ENCODE measurements around the gene ZC3H14.

Gene ZC3H14

DNA sequence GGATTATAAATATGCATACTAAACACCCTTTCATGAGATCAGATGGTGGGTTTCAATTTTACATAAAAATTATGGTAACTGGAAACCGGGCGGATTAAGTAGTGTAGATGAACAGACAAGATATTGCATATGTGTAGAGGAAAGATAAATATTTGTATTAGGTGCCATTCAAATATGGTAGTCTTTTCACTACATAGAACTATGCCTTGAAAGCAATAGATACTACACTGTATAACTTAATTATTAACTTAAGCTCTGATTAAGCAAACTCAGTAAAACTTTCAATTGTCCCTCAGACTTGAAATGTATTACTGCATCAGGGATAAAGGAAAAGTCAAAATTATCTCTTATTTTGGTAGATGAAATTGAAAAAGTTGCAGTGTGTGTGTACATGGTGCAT is 10.0 kb upstream of the ZC3H14 start:
- DNase-seq (ENCODE audit: low read depth), result no peak

DNA sequence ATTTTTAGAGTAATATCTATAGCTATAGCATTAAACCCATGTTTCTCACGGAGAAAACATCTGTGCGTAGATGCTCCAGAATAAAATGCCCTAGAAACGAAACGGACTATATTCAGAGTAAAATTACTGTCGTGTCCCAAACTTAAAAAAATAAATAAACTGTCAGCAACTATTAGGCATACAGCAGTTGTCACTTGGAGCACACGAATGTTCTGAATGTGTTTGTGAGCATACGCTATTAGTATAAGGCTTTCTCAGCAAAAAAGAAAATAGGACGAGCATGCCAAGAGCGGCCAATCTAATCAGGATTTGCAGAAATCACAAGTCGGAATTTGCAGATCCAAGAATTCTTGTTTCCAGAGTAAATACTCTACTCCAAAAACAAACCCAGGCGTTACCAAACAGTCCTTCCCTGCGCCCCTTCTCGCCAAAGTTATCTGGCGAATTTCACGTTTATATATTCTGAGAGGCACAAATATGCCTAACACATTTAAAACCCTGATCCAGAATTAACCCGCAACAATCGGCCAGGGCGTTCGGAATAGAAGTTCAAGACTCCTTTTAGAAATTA is 8.9 kb upstream of the ZC3H14 start:
- no peak for DNase-seq (ENCODE audit: low read depth)

DNA sequence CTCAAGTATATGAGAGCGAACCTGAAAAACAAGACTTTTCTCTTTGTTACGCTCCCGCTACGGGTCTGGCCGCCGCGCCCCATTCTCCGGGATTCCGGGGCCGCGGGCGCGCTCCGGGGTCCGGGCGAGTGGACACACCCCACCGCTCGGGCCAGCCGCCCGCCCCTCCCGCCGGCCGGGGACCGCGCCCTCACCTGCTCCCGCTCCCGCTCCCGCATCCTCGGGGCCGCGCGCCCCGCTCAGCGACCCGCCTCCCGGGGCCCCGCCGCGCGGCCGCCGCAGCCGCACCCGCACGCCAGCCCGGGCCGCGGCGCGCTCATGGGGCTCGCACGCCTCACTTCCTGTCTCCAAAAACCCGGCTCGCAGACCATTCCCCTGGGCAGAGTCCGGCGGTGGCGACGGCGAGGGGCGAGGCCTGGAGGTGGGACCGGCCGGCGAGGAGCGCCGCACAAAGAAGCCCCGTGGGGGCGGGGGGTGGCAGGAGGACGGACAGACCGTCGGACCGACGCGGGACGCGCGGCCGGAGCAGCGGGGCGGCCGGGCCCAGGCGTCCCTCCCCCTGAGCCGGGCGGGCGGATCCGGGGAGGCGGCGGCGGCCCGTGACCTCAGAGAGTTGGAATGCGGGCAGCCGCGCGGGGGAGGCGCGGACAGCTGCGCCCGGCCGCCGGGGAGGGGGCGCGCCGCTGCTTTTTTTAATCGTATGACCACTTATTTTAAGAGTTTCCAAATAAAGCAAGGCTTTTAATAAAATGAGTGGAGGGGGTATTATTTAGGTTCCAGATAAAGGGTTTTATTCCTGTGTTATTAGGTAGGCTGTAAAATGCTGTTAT is 8.2 kb upstream of the ZC3H14 start, which contains the start of gene PTPN21:
PTPN21 (minus strand) TSS at position 551 of the 830 bp plus-strand sequence. CDS start 4,590 bp downstream, outside the sequence.
- DNase-seq (ENCODE audit: low read depth), result no peak

DNA sequence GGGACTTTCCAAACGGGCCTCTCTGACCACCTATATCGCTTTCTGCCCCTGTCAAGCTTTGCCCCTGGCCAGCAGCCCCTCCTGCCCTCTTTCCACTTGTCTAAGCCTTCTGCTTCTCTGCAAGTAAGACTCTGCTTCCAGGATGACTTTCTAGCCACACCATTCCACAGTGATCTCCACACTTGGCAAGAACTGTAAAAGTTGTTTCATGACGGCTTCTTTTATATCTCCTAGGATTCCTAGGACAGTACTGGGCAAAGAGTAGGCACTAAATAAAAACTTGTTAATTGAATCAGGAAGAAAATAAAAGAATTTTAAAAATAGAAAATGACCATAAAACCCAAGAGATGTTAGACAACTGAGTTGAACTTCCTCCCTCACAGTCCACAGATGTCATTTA is 6.3 kb upstream of the ZC3H14 start:
- DNase-seq (ENCODE audit: low read depth), result no peak

DNA sequence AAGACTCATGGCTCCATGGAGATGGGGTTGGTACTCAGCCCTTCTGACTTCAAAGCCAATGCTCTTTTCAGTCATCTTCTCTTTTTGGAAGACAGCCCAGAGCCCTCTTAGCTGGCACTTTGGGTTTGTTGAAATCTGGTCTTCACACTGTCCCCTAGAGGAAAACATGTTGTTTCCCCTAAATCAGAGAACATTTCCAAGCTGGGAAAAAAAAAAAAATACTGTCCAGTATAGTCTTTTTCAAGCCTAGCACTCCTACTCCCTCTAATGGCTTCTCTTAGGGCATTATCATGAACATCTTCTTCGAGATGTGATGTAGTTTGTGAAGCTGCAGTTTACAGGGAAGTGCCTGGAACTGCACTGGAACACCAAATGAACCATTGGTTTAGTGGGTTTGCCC is 3.0 kb upstream of the ZC3H14 start:
- no peak for DNase-seq (ENCODE audit: low read depth)

DNA sequence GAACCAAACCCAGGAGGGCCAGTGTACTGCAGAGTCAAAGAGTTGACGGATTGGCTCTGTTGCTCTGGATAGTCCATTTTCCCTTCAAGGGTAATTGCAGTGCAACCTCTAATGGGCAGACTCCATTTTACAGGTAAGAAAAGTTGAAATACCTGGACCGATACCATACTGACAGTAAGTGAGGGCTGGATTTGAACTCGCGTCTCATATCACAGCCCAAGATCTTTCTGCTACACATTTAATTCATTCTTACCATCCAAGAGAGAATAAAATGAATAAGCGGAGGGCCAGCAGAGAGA is 356 bp upstream of the ZC3H14 start:
- no peak for DNase-seq (ENCODE audit: low read depth)

DNA sequence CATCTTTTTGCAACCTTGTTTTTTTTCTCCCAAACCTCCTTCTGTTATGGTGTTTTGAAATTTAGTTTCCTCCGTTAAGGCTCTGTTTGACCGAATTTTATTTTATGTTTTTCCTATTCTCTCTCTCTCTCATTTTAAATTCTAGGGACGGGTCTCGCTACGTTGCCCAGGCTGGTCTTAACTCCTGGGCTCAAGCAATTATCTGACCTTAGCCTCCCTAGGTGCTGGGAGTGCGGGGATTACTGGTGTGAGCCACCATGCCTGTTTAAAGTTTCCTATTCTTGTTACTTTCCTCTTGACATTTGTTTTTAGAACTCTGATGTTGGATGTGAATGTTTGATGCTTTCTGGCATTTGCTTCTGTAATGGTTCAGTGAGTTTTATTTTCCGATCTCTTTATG is 1.0 kb downstream of the ZC3H14 start:
- no peak for DNase-seq (ENCODE audit: low read depth)

DNA sequence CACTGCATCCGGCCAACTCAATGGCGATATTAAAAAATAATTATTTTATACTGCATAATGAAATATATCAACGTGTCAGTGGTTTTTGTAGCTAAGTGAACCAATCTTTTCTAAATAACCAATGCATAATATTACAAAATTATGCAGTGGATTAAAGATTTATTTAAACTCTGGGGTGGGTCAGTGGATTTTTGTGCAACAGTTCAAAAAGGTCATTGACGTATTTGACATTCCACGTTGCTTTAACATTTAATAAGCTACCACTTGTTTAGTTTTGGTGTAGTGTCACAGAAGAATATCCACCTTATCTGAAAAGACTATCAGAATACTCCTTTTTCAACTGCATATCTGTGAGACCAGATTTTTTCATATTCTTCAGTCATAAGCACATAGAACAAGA is 2.6 kb downstream of the ZC3H14 start:
- DNase-seq (ENCODE audit: low read depth), result no peak

DNA sequence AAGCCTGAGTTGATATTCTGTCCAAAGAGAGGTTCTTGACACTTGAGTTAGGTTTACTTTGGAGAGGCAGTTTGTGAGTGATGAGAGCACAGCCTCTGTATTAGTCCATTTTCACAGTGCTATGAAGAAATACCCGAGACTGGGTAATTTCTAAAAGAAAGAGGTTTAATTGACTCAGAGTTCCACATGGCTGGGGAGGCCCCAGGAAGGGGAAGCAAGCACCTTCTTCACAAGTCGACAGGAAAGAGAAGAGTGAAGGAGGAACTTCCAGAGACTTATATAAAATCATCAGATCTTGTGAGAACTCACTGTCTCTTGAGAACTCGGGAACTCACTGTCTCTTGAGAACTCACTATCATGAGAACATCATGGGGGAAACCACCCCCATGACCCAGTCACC is 5.4 kb downstream of the ZC3H14 start:
- DNase-seq (ENCODE audit: low read depth), result no peak

DNA sequence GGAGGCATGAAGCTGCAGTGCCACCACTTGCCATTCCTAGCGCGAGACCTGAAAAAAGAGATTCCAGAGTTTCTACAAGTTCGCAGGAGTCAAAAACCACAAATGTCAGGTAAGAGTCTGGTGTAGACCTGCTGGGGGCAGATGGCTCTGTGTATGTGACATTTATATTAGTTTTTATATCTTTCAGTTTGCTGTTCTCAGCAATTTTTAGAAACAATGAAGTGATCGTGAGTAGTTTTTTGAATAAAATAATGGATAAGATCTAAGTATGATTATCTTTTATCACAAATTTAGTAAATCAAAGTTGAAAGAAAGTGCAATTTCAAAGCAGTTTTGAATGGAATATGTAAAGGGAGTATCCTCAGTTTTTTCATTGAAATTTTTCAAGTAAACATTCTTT is 9.3 kb downstream of the ZC3H14 start:
- DNase-seq (ENCODE audit: low read depth), result no peak

DNA sequence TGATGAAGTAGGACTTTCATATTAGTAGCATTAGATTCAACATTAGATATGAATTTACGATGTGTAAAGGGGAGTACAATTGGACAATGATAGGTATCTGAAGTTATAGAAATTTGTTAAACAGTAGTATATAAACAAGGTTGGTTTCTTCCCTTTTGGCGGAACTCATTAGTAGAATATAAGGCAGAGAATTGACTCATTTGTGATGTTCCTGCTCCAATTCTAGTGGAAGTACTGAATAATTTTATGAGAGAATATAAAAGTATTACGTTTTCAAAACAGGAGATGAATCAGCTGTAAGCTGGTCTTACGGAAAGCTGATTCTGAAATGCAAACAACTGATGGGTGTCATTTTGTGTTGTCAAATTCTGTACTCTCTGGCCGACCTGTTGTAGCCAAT is 13.4 kb downstream of the ZC3H14 start:
- DNase-seq (ENCODE audit: low read depth), result no peak

DNA sequence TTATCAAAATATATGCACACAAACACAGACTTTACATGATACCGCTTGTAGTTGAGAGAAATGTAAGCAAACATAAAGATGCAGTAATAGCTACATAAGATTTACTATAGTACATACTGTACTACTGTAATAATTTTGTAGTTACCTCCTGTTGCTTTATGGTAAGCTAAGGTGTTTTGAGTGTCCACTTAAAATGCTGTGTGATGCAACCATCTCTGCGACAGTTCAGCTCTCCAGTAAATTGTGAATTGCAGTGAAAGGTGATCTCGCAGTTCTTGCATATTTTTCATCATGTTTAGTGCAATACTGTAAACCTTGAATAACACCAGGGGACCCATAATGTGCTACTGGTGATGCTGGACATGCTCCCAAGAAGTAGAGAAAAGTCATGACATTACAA is 21.6 kb downstream of the ZC3H14 start:
- no peak for DNase-seq (ENCODE audit: low read depth)

DNA sequence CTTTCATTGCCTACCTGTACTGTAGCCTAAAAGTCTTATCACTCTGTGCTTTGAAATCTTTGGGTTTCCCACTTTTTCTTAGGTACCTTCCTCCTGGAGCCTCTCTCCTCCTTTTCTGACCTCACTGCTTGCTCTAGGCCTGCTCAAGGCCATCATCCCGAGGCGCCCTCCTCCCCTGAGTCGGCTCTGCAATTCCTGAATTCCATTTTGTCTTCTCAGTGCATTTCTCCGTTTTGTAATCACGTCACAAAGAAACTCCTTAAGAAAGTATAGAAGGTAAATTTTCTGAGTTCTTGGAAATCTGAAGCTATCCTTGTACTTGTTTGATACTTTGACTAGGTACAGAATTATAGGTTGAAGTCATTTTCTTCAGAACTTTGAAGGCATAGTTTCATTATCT is 25.2 kb downstream of the ZC3H14 start:
- DNase-seq (ENCODE audit: low read depth), result no peak

DNA sequence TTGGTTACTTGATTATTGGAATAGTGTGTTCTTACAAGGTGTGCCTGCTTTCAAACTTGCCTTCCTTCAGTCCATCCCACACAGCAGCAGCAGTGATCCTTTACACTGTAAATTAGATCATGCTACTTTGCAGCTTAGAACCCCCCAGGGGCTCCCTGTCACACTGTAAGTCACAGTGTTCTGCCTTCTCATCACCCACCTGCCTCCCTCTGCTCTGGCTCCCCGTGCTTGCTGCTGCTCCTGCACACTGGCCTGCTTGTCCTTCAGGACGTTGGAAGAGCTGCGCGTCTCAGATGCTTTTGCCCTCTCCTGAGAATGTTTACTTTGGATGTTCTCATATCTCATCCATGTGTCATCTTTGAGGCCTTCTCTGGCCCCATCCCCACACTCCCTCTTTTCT is 27.3 kb downstream of the ZC3H14 start:
- no peak for DNase-seq (ENCODE audit: low read depth)

DNA sequence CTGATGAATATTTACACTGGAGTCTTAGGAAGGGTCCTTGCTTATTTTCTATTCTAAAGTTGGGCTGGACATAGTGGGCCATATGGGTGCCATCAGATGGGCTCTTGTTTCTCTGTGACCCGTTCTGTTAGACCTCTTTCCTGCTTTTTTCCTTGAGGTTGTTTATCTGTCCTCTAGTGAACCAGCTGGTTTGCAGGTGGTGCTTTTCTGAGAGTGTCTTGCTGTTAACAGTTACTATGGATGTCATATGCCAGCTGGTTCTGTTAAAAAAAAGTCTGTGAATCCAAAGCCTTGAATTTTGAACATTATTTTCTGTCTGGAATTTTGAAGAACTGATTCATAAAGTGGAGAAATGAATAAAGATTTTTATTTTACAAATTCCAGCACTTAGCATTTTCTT is 29.2 kb downstream of the ZC3H14 start:
- no peak for DNase-seq (ENCODE audit: low read depth)

DNA sequence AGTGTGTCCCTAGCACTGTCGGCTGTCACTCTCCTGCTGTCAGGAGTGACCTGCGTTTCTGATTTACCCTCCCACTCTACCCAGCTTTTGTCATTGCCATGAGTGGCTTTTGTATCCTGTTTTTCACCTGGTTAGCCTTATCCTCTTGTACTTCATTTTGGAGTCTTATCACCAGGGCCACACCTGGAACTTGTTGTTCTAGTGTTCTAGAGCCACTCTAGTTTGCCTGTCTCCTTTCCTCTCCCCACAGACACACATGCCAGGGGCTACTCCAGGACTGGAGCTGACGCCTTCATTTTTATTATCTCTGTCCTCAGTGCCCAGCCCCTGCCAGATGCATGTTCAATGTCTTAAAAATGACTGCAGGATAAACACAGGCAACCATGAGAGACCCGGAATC is 34.2 kb downstream of the ZC3H14 start:
- DNase-seq (ENCODE audit: low read depth), result no peak

DNA sequence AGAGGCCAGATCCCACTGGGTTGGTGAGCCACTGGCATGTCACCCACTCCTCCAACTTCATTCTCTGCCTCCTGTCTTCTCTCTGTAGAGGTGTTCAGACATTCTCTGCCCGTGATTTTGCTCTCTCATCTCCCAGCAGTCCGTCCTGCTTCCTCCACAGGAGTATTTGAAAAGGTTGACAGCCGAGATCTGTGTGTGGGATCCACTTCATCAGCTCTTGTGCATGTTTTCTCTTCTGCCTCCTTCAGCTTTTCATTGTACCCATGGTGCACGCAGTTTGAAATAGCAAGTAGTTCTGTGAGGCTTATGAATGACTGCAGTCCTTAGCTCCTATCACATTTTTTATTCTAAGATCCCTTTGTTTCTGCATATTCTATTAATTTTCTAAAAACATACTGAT is 34.8 kb downstream of the ZC3H14 start:
- no peak for DNase-seq (ENCODE audit: low read depth)

DNA sequence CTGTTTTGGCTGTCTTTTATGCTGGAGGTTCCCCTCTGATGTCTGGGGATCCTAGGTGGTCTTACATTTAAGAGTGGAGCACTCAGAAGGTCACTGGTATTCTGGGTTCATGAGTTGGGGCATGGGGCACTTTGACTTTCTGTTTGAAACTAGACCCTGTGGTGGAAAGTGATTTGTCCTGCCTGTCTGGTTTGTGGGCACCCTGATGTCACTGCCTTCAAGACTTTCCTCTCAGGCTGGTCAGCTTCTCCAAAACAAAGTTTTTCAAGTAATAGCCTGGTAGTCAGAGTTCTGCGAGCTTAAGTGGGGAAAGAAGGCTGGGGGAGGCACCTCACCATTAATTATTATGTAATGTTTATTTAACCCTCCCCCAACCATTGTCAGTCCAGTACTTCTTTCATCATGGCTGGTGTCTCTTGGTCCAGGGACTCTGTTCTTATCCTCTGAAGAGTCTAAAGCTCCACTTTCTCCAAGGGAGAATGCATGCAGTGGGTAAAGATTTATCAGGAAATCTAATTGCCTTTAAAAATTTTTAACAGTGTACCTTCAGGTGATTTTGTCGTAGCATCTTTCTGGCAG is 35.3 kb downstream of the ZC3H14 start:
- no peak for DNase-seq (ENCODE audit: low read depth)

DNA sequence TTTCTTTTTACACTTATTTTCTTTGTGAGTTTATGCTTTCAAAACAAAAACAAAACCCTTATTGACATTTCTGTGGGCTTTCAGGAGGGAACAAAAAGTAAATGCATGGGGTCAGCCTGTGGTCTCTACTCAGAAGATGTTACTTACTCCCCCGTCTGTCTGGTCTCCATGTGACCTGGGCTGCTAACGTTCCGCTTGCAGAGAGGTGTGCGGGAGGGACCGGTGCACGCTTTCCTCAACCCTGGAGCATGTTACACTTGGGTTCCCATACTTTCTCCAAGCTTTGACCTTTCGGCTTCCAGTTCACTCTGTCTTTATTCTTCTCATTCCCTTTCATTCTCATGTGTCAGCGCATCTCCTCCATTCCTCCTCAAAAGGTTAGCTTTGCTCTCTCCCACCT is 36.5 kb downstream of the ZC3H14 start:
- DNase-seq (ENCODE audit: low read depth), result no peak

DNA sequence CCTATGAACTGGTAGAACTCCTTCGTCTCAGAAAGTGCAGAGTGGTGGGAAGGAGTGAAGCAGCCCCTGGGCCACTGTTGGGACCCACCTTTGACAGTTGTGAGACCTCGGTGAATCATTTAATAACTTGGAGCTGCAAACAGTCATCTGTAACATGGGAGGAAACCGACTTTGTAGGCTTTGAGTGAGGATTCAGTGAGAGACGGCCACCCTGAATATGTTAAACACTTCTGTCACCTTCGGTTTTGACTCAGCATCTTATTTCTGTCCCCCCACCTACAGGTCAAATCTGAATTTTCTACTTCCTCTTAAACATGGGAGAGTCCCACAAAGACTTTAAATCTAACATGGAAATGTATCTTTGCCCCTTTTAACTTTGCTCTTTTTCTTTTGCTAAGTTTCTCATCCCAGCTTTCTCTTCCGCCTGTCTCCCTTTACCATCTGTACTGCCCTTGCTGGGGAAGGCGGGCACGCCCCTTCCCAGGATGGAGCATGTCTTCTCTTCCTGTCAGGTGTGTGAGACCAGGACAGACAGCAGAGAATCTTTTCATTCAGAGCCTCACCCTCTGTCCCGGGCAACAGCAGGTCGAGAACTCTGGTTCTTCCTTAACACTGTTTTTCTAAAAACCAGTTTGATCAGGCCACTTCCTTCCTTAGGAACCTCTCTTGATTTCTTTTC is 37.1 kb downstream of the ZC3H14 start:
- peak; percentile 4 for DNase-seq (ENCODE audit: low read depth)

DNA sequence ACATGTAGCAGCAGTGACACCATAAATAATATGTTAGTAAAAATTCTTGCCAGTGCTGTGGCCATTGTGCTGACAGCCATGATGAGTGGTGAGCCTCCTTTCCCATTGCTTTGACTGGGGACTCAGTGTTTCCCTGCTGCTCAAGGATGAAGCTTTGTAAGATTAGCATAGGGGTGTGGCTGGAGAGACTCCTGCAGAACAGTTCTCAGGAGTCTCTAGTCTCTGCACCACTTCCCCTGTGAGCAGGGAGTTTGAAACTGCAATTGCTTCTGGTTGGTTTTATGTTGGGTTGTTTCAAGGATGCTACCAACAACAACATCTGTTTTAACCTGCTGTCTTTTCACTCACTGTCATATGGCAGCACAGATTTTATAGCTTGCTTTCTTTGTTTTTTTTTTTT is 41.4 kb downstream of the ZC3H14 start:
- DNase-seq (ENCODE audit: low read depth), result no peak

DNA sequence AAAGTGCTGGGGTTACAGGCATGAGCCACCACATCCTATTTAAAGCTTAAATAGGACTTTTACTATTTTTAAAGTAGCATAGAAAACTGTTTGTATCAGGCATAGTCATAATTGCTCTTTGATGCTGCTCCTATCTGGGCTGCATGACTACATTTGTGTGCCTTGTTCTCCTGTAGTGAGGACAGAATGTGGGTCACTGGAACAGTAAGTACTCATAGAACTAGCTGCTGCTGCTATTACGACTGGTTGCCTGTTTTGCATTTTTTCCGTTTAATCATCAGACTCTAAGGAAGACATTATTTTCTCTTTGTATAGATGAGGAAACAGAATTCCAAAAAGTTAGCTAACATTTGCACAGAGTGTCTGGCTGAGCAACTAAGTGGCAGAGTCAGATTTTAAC is 42.8 kb downstream of the ZC3H14 start:
- no peak for DNase-seq (ENCODE audit: low read depth)

DNA sequence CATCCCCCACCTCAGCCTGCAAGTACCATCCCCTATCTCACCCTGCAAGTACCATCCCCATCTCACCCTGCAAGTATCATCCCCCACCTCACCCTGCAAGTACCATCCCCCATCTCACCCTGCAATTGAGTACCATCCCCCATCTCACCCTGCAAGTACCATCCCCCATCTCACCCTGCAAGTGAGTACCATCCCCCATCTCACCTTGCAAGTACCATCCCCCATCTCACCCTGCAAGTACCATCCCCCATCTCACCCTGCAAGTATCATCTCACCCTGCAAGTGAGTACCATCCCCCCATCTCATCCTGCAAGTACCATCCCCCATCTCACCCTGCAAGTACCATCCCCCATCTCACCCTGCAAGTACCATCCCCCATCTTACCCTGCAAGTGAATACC is 45.0 kb downstream of the ZC3H14 start:
- no peak for DNase-seq (ENCODE audit: low read depth)
